ENCODE data around the gene C9orf85. TPM values are rescaled to one million over a fixed set of nuclear protein-coding genes. Genes with fewer than 3 reads are reported as not detected.

The C9orf85 gene
- total RNA-seq, result 7.2 TPM
- polyA plus RNA-seq, result 10 to 100 TPM in 3 of 4 donors, 1 to 10 TPM in 1; 9.0 to 14.7 (median 10.8) TPM

DNA sequence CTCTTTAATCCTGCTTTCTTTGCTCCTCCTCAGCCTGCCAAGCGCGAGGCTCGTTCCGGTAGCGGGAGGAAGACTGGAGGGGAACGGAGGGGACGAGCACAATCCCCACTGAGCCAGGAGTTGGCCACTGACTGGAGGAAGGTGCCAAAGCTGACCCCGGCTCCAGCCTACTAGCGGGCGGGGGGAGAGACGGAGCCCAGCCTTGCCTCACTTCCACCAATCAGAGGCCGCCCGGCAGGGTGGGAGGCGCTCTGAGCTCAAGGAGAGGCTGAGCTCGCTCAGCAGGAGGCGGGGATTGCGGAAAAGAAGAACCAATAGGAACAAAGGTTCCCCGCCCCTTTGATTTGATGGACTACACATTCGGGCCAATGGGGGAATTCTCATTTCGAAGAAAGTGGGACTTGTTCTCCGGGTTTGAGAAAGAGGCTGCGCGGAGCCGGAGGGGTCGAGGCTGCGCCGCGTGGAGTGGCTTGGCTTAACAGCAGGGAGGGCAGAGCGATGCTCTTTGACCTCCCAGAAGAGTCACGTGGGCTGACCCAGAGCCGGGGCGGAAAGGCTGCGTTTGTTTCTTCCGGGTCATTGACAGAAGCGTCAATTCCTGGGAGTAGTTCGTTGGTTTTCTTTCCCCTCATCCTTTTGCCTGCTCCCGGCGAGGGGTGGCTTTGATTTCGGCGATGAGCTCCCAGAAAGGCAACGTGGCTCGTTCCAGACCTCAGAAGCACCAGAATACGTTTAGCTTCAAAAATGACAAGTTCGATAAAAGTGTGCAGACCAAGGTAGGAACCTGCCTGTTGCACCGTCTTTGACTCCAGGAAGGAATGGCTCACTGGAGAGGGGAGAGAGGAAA, at the start of gene C9orf85, which contains the start of gene ABHD17B:
Gene C9orf85, plus strand, starts transcription at position 579 of the 847 bp plus-strand sequence. Its CDS starts 96 bp downstream, at position 675.
Gene ABHD17B, minus strand, starts transcription at position 133 of the 847 bp plus-strand sequence. CDS start 36,113 bp downstream, outside the sequence.
- DNase-seq (peak; percentile 97 to 99 (median 98)), ATAC-seq (ENCODE audit: low read depth in 2 of 2) (peak; percentile 95)
- Histone ChIP-seq H3K27me3 (ENCODE audit: control insufficient read depth, insufficient read depth, low read length) (no peaks in the 10 kb centered on the region), H3K4me3 (ENCODE audit: low read depth, low read length) (peak within 1 kb of the TSS; percentile 95), H3K9me3 (ENCODE audit: control insufficient read depth in 2 of 2, low read length in 2 of 2) (no peaks in the 10 kb centered on the region), H3K36me3 (ENCODE audit: control insufficient read depth, insufficient read depth, low read length) (peaks cover 3% of the 10 kb centered on the region), H3K4me1 (ENCODE audit: control insufficient read depth, insufficient read depth, low read length, poor library complexity, severe bottlenecking) (peaks cover 35% of the 10 kb centered on the region), H3K27ac (ENCODE audit: insufficient read depth, low read length, poor library complexity, severe bottlenecking) (peak within 1 kb of the TSS; percentile 85)
- Mint-ChIP-seq H3K36me3 (peaks cover 5% of the 10 kb centered on the region), H3K9me3 (no peaks in the 10 kb centered on the region), H3K27ac (peak within 1 kb of the TSS; percentile 96 to 98 (median 97)), H3K4me3 (peak within 1 kb of the TSS; percentile 93 to 100 (median 100)), H3K27me3 (peaks cover 9% of the 10 kb centered on the region), H3K4me1 (peaks cover 37 to 80% (median 65%) of the 10 kb centered on the region in 4 donors)

DNA sequence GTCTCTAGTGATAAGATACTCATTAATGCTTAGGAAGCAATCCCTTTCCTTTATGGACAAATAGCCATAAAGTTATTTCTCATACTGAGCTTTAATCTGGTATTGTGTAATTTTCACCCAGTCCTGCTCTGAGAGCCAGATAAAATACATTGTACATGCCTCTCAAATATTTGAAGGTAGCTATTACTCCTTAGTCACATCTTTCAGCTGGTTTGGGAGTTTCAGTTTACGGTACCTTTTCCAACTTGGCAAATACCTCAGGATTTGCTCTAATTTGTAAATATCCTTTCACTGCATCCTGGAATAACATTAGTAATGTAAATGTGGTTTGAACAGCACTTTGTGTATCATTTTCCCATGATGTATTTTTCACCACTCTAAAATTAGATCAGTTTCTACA, 47.8 kb upstream of the C9orf85 start:
- H3K36me3 ChIP-seq (ENCODE audit: control insufficient read depth, insufficient read depth, low read length), result peaks cover 11% of the 10 kb centered on the region
- H3K4me3 ChIP-seq (ENCODE audit: low read depth, low read length), result no peak overlapping the region
- H3K4me1 Mint-ChIP-seq, result peaks cover 0 to 13% (median 3%) of the 10 kb centered on the region in 4 donors
- H3K4me3 Mint-ChIP-seq, result no peak overlapping the region
- no peak for ATAC-seq (ENCODE audit: low read depth in 2 of 2)
- H3K9me3 ChIP-seq (ENCODE audit: control insufficient read depth in 2 of 2, low read length in 2 of 2), result peaks cover 17 to 22% of the 10 kb centered on the region in 2 experiments
- no peaks in the 10 kb centered on the region for H3K4me1 ChIP-seq (ENCODE audit: control insufficient read depth, insufficient read depth, low read length, poor library complexity, severe bottlenecking)
- no peak overlapping the region for H3K27ac Mint-ChIP-seq
- DNase-seq, result no peak
- H3K36me3 Mint-ChIP-seq, result peaks cover 49% of the 10 kb centered on the region
- H3K9me3 Mint-ChIP-seq, result peaks cover 3 to 20% (median 6%) of the 10 kb centered on the region in 7 donors
- no peak overlapping the region for H3K27ac ChIP-seq (ENCODE audit: insufficient read depth, low read length, poor library complexity, severe bottlenecking)
- H3K27me3 Mint-ChIP-seq, result no peaks in the 10 kb centered on the region
- no peaks in the 10 kb centered on the region for H3K27me3 ChIP-seq (ENCODE audit: control insufficient read depth, insufficient read depth, low read length)

DNA sequence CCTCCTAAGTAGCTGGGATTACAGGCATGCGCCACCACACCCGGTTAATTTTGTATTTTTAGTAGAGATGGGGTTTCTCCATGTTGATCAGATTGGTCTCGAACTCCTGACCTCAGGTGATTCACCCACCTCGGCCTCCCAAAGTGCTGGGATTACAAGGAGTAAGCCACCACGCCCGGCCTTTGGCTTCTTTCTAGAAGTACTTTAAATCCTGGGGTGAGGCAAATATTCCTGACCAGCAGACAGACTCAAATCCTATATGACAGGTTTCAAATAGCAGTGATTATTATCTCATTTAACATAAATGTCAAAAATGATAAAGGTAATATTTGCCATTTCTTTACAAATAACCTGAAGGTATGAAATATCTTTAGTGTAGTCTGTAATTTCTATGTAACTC, 36.1 kb upstream of the C9orf85 start:
- ATAC-seq (ENCODE audit: low read depth in 2 of 2), result no peak
- DNase-seq, result no peak
- H3K4me3 Mint-ChIP-seq, result no peak overlapping the region
- Histone ChIP-seq H3K4me3 (ENCODE audit: low read depth, low read length) (no peak overlapping the region), H3K36me3 (ENCODE audit: control insufficient read depth, insufficient read depth, low read length) (peaks cover 5% of the 10 kb centered on the region), H3K27ac (ENCODE audit: insufficient read depth, low read length, poor library complexity, severe bottlenecking) (no peak overlapping the region), H3K27me3 (ENCODE audit: control insufficient read depth, insufficient read depth, low read length) (no peaks in the 10 kb centered on the region), H3K4me1 (ENCODE audit: control insufficient read depth, insufficient read depth, low read length, poor library complexity, severe bottlenecking) (no peaks in the 10 kb centered on the region), H3K9me3 (ENCODE audit: control insufficient read depth in 2 of 2, low read length in 2 of 2) (peaks cover 24 to 31% of the 10 kb centered on the region in 2 experiments)
- H3K9me3 Mint-ChIP-seq, result peaks cover 0 to 19% (median 10%) of the 10 kb centered on the region in 7 donors
- peaks cover 8 to 28% (median 17%) of the 10 kb centered on the region in 4 donors for H3K4me1 Mint-ChIP-seq
- H3K27ac Mint-ChIP-seq, result no peak overlapping the region
- H3K27me3 Mint-ChIP-seq, result no peaks in the 10 kb centered on the region
- peaks cover 29% of the 10 kb centered on the region for H3K36me3 Mint-ChIP-seq

- Histone ChIP-seq H3K36me3 (ENCODE audit: control insufficient read depth, insufficient read depth, low read length) (peaks cover 5% of the 10 kb centered on the region), H3K27me3 (ENCODE audit: control insufficient read depth, insufficient read depth, low read length) (no peaks in the 10 kb centered on the region), H3K4me3 (ENCODE audit: low read depth, low read length) (no peak overlapping the region), H3K27ac (ENCODE audit: insufficient read depth, low read length, poor library complexity, severe bottlenecking) (no peak overlapping the region), H3K4me1 (ENCODE audit: control insufficient read depth, insufficient read depth, low read length, poor library complexity, severe bottlenecking) (no peaks in the 10 kb centered on the region), H3K9me3 (ENCODE audit: control insufficient read depth in 2 of 2, low read length in 2 of 2) (peaks cover 27 to 33% of the 10 kb centered on the region in 2 experiments)
- no peak overlapping the region for H3K4me3 Mint-ChIP-seq
- DNase-seq, result no peak
- peaks cover 8 to 23% (median 18%) of the 10 kb centered on the region in 4 donors for H3K4me1 Mint-ChIP-seq
- no peaks in the 10 kb centered on the region for H3K27me3 Mint-ChIP-seq
- no peak for ATAC-seq (ENCODE audit: low read depth in 2 of 2)
- H3K36me3 Mint-ChIP-seq, result peaks cover 27% of the 10 kb centered on the region
- peaks cover 0 to 23% (median 10%) of the 10 kb centered on the region in 7 donors for H3K9me3 Mint-ChIP-seq
- no peak overlapping the region for H3K27ac Mint-ChIP-seq
These were observed 35.3 kb upstream of the C9orf85 start for GRCh38 chr9:71876106-71876505.

GRCh38 chr9:71876829-71877228, 34.6 kb upstream of the C9orf85 start:
- Histone ChIP-seq H3K4me1 (ENCODE audit: control insufficient read depth, insufficient read depth, low read length, poor library complexity, severe bottlenecking) (no peaks in the 10 kb centered on the region), H3K4me3 (ENCODE audit: low read depth, low read length) (no peak overlapping the region), H3K27me3 (ENCODE audit: control insufficient read depth, insufficient read depth, low read length) (no peaks in the 10 kb centered on the region), H3K36me3 (ENCODE audit: control insufficient read depth, insufficient read depth, low read length) (peaks cover 5% of the 10 kb centered on the region), H3K9me3 (ENCODE audit: control insufficient read depth in 2 of 2, low read length in 2 of 2) (peaks cover 29 to 37% of the 10 kb centered on the region in 2 experiments), H3K27ac (ENCODE audit: insufficient read depth, low read length, poor library complexity, severe bottlenecking) (no peak overlapping the region)
- ATAC-seq (ENCODE audit: low read depth in 2 of 2) (no peak), DNase-seq (no peak)
- Mint-ChIP-seq H3K4me3 (no peak overlapping the region), H3K27ac (peak overlapping the region in 1 of 3 donors; percentile 23), H3K27me3 (no peaks in the 10 kb centered on the region), H3K4me1 (peaks cover 8 to 22% (median 19%) of the 10 kb centered on the region in 4 donors), H3K36me3 (peaks cover 32% of the 10 kb centered on the region), H3K9me3 (peaks cover 0 to 30% (median 13%) of the 10 kb centered on the region in 7 donors)

- DNase-seq (no peak), ATAC-seq (ENCODE audit: low read depth in 2 of 2) (no peak)
- Mint-ChIP-seq H3K27me3 (no peaks in the 10 kb centered on the region), H3K4me3 (peak overlapping the region in 1 of 4 donors; percentile 39), H3K9me3 (peaks cover 0 to 38% (median 18%) of the 10 kb centered on the region in 7 donors), H3K27ac (no peak overlapping the region), H3K36me3 (peaks cover 35% of the 10 kb centered on the region), H3K4me1 (peaks cover 14 to 22% (median 18%) of the 10 kb centered on the region in 4 donors)
- H3K27me3 ChIP-seq (ENCODE audit: control insufficient read depth, insufficient read depth, low read length), result no peaks in the 10 kb centered on the region
- H3K27ac ChIP-seq (ENCODE audit: insufficient read depth, low read length, poor library complexity, severe bottlenecking), result no peak overlapping the region
- H3K9me3 ChIP-seq (ENCODE audit: control insufficient read depth in 2 of 2, low read length in 2 of 2), result peaks cover 33 to 43% of the 10 kb centered on the region in 2 experiments
- H3K4me1 ChIP-seq (ENCODE audit: control insufficient read depth, insufficient read depth, low read length, poor library complexity, severe bottlenecking), result no peaks in the 10 kb centered on the region
- H3K36me3 ChIP-seq (ENCODE audit: control insufficient read depth, insufficient read depth, low read length), result peaks cover 5% of the 10 kb centered on the region
- no peak overlapping the region for H3K4me3 ChIP-seq (ENCODE audit: low read depth, low read length)
These were observed 32.8 kb upstream of the C9orf85 start for GRCh38 chr9:71878327-71879274.

DNA sequence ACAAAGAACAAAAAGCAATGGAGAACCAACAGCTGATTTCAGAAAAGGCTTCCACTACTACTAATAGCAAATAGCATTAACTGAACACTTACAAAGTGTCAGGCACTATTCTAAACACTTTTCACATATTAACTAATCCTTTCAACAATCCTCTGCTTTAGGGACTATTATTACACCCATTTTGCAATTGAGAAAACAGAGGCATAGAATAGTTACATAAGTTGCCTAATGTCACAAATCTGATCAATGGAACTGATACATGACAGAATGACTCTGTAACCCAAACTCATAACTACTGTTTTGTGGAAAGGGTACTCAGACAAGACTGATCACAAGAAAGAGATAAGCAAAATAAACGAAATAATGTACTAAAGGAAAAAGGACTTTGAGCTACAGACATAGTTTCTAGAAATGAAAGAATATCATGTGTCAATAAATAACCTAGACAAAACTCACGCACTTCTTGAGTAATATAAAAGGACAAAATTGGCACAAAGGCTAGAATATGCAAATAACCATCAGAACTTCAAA, 31.7 kb upstream of the C9orf85 start:
- H3K27me3 ChIP-seq (ENCODE audit: control insufficient read depth, insufficient read depth, low read length), result no peaks in the 10 kb centered on the region
- Mint-ChIP-seq H3K4me1 (peaks cover 18 to 28% (median 22%) of the 10 kb centered on the region in 4 donors), H3K27me3 (no peaks in the 10 kb centered on the region), H3K9me3 (peaks cover 0 to 48% (median 23%) of the 10 kb centered on the region in 7 donors), H3K36me3 (peaks cover 35% of the 10 kb centered on the region), H3K27ac (no peak overlapping the region), H3K4me3 (no peak overlapping the region)
- no peak overlapping the region for H3K27ac ChIP-seq (ENCODE audit: insufficient read depth, low read length, poor library complexity, severe bottlenecking)
- H3K36me3 ChIP-seq (ENCODE audit: control insufficient read depth, insufficient read depth, low read length), result no peaks in the 10 kb centered on the region
- peaks cover 37 to 51% of the 10 kb centered on the region in 2 experiments for H3K9me3 ChIP-seq (ENCODE audit: control insufficient read depth in 2 of 2, low read length in 2 of 2)
- no peak overlapping the region for H3K4me3 ChIP-seq (ENCODE audit: low read depth, low read length)
- ATAC-seq (ENCODE audit: low read depth in 2 of 2) (no peak), DNase-seq (no peak)
- no peaks in the 10 kb centered on the region for H3K4me1 ChIP-seq (ENCODE audit: control insufficient read depth, insufficient read depth, low read length, poor library complexity, severe bottlenecking)
